Activated CD8-positive, alpha-beta T cell treated with anti-CD3 and anti-CD28 coated beads for 36 hours (primary cell): Measurements from ENCODE around the gene PSD2. TPM values are rescaled to one million over a fixed set of nuclear protein-coding genes. Genes with fewer than 3 reads are reported as not detected.

Source experiments
- ATAC-seq: fragments of 200-7000 bp; cut with Tn5 transposase; one replicate; pipeline ENCODE4 v1.10.0; 2021; ENCODE audit warnings: mild to moderate bottlenecking, moderate library complexity
- CTCF ChIA-PET: fragments of 350-600 bp; sonication (Branson Sonifier 250); formaldehyde crosslinking; loops from one replicate; lab custom pipeline; 2021; ENCODE audit warnings: antibody characterized with exemption; lab: Charles Lee
- POLR2A ChIA-PET: fragments of 350-600 bp; sonication (Branson Sonifier 250); formaldehyde crosslinking; loops from one replicate; lab custom pipeline; 2021; ENCODE audit warnings: antibody characterized with exemption; lab: Charles Lee
- DNase-seq: peaks from one replicate; pipeline ENCODE4 v3.0.0-alpha.2; 2020
- H3K27ac Mint-ChIP-seq: one replicate; pipeline ENCODE4 v1.8.0; 2021; ENCODE audit warnings: mild to moderate bottlenecking, mixed read lengths
- H3K27me3 Mint-ChIP-seq: one replicate; pipeline ENCODE4 v1.8.0; 2021; ENCODE audit warnings: mixed read lengths
- H3K36me3 Mint-ChIP-seq: one replicate; pipeline ENCODE4 v1.8.0; 2021; ENCODE audit warnings: low read depth, mixed read lengths
- H3K4me1 Mint-ChIP-seq: one replicate; pipeline ENCODE4 v1.8.0; 2021; ENCODE audit warnings: low read depth, mixed read lengths
- H3K4me3 Mint-ChIP-seq: one replicate; pipeline ENCODE4 v1.8.0; 2021; ENCODE audit warnings: mild to moderate bottlenecking, moderate library complexity, mixed read lengths
- H3K9me3 Mint-ChIP-seq: one replicate; pipeline ENCODE4 v1.8.0; 2021; ENCODE audit warnings: mixed read lengths
- CTCF ChIP-seq: fragments of 200-600 bp; IDR thresholded peaks from one replicate; pipeline ENCODE4 v1.8.0; 2022; ENCODE audit warnings: antibody characterized with exemption, mild to moderate bottlenecking
- intact Hi-C: fragments of 100-400 bp; cut with micrococcal nuclease; formaldehyde crosslinking; loops from one replicate; pipeline ENCODE4 v1.10.0; 2022
- total RNA-seq, 2 experiments: library from RNA; stranded (reverse); gene quantifications; one replicate each; pipeline ENCODE4 v1.2.3, GENCODE V29; 2021

Gene PSD2
- total RNA-seq, 2 experiments from 2014 or later, result 0.14 TPM; not detected in 1

DNA sequence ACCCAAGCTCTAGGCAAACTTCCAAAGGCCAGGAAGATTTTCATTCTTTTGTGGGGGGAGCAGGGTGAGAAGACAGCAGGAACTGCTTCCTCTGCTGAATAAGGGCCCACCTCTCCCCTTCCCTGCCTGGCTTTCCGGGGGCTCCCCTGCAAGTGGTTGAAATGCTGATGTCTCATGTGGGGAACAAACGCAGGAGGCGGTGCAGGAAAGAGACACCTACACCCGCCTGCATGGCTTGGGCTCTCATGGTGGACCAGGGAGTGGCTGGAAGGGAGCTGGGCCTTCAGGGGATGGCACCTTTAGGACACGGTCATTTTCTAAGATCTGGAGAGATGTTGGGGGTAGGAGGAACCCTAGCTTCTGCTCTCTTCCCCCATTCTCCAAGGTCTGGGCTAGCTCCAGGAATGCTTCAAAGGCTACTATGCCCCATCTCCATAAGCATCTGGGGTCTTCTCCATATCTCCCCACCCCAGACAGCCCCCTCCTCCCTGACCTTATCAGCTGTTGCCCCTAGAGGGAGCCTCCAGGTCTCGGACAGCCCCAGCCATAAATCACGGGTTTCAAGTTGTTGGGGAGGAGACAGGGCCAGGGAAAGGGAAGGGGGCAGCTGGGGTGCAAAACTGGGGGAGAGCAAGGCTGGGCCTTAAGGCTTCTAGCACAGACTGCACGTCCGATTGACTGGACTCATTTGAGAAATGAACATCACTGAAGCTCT is 76.6 kb downstream of the PSD2 start:
- no peaks in the 10 kb centered on the region for H3K9me3 Mint-ChIP-seq
- TF ChIP-seq CTCF, result no peak
- H3K36me3 Mint-ChIP-seq, result no peaks in the 10 kb centered on the region
- POLR2A ChIA-PET, result interaction anchor here (0.5 kb wide), 1 partner anchor 310 kb away, joined by 5 read pairs; no protein-coding TSS in a partner anchor
- CTCF ChIA-PET, result interaction anchor here (1.0 to 2.4 kb wide), 6 partner anchors 9 to 97 kb away, joined by 3 to 10 read pairs (median 4); no protein-coding TSS in a partner anchor
- intact Hi-C loops, result no loop called here
- no peaks in the 10 kb centered on the region for H3K4me1 Mint-ChIP-seq
- H3K4me3 Mint-ChIP-seq, result no peak overlapping the region
- no peak overlapping the region for H3K27ac Mint-ChIP-seq
- ATAC-seq (no peak), DNase-seq (no peak)
- H3K27me3 Mint-ChIP-seq, result peaks cover 9% of the 10 kb centered on the region

GRCh38 chr5:139872851-139873794 is 77.5 kb downstream of the PSD2 start:
- H3K4me3 Mint-ChIP-seq, result no peak overlapping the region
- no peaks in the 10 kb centered on the region for H3K36me3 Mint-ChIP-seq
- DNase-seq, result no peak
- no peak for ATAC-seq
- no peaks in the 10 kb centered on the region for H3K9me3 Mint-ChIP-seq
- intact Hi-C loops, result no loop called here
- TF ChIP-seq CTCF, result no peak
- CTCF ChIA-PET, result interaction anchor here (1.1 to 2.4 kb wide), 5 partner anchors 10 to 96 kb away, joined by 3 to 10 read pairs (median 4); no protein-coding TSS in a partner anchor
- H3K27ac Mint-ChIP-seq, result no peak overlapping the region
- peaks cover 9% of the 10 kb centered on the region for H3K27me3 Mint-ChIP-seq
- POLR2A ChIA-PET, result no interaction called here
- H3K4me1 Mint-ChIP-seq, result no peaks in the 10 kb centered on the region

GRCh38 chr5:139875957-139876356 is 80.3 kb downstream of the PSD2 start:
- DNase-seq, result no peak
- CTCF ChIA-PET, result interaction anchor here (1.8 to 2.4 kb wide), 2 partner anchors 89 to 93 kb away, joined by 7 to 10 read pairs; no protein-coding TSS in a partner anchor
- H3K4me1 Mint-ChIP-seq, result no peaks in the 10 kb centered on the region
- no peak overlapping the region for H3K27ac Mint-ChIP-seq
- peaks cover 6% of the 10 kb centered on the region for H3K27me3 Mint-ChIP-seq
- intact Hi-C loops, result no loop called here
- H3K4me3 Mint-ChIP-seq, result no peak overlapping the region
- no peaks in the 10 kb centered on the region for H3K36me3 Mint-ChIP-seq
- ATAC-seq, result no peak
- H3K9me3 Mint-ChIP-seq, result no peaks in the 10 kb centered on the region
- TF ChIP-seq CTCF, result no peak
- POLR2A ChIA-PET, result no interaction called here

- H3K4me3 Mint-ChIP-seq, result no peak overlapping the region
- ChIA-PET CTCF (interaction anchor here (1.8 to 2.4 kb wide), 2 partner anchors 90 to 92 kb away, joined by 7 to 10 read pairs; no protein-coding TSS in a partner anchor), POLR2A (no interaction called here)
- no peaks in the 10 kb centered on the region for H3K9me3 Mint-ChIP-seq
- H3K4me1 Mint-ChIP-seq, result no peaks in the 10 kb centered on the region
- ATAC-seq (peak; percentile 42), DNase-seq (no peak)
- intact Hi-C loops, result no loop called here
- TF ChIP-seq CTCF, result no peak
- no peaks in the 10 kb centered on the region for H3K36me3 Mint-ChIP-seq
- H3K27ac Mint-ChIP-seq, result no peak overlapping the region
- H3K27me3 Mint-ChIP-seq, result peaks cover 6% of the 10 kb centered on the region
Measured at GRCh38 chr5:139877129-139877597, 81.6 kb downstream of the PSD2 start.
